BE2C (cell line): ENCODE data around the gene NOCT.
"Not testable (repeated sequence)": the region's sequence is repeated elsewhere in the genome, so short reads cannot be mapped to it uniquely, and the experiment has no call there.

Source experiments
- DNase-seq: peaks from one replicate; pipeline ENCODE4 v3.0.0-alpha.2; 2020
- H3K27me3 ChIP-seq: fragments of 250-450 bp; sonication (Bioruptor Pico); 2 replicates; pipeline ENCODE4 v1.5.1; 2020; ENCODE audit warnings: mild to moderate bottlenecking
- H3K36me3 ChIP-seq: fragments of 250-450 bp; sonication (Bioruptor Pico); 2 replicates; pipeline ENCODE4 v1.5.1; 2020; ENCODE audit warnings: mild to moderate bottlenecking
- H3K4me1 ChIP-seq: fragments of 250-450 bp; sonication (Bioruptor Pico); 2 replicates; pipeline ENCODE4 v1.5.1; 2020
- H3K4me3 ChIP-seq: 2 replicates; pipeline ENCODE4 v1.5.1; 2011; ENCODE audit warnings: low read depth, low read length
- H3K9me3 ChIP-seq: fragments of 250-450 bp; sonication (Bioruptor Pico); 2 replicates; pipeline ENCODE4 v1.5.1; 2020
- TF ChIP-seq, protein P1 (sequence below): IDR thresholded peaks from 2 replicates; pipeline ENCODE4 v1.5.1; 2012; ENCODE audit warnings: mild to moderate bottlenecking, low read depth, low read length

Gene NOCT

DNA sequence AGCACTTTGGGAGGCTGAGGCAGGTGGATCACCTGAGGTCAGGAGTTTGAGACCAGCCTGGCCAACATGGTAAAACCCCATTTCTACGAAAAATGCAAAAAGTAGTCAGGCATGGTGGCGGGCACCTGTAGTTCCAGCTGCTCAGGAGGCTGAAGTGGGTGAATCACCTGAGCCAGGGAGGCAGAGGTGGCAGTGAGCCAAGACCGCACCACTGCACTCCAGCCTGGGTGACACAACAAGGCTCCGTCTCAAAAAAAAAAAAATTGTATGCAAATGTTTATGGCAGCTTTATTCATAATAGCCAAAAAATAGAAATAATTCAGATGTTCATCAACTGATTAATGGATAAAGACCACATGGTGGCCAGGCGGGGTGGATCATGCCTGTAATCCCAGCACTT is 9.8 kb upstream of the NOCT start:
- TF ChIP-seq, protein P1, sequence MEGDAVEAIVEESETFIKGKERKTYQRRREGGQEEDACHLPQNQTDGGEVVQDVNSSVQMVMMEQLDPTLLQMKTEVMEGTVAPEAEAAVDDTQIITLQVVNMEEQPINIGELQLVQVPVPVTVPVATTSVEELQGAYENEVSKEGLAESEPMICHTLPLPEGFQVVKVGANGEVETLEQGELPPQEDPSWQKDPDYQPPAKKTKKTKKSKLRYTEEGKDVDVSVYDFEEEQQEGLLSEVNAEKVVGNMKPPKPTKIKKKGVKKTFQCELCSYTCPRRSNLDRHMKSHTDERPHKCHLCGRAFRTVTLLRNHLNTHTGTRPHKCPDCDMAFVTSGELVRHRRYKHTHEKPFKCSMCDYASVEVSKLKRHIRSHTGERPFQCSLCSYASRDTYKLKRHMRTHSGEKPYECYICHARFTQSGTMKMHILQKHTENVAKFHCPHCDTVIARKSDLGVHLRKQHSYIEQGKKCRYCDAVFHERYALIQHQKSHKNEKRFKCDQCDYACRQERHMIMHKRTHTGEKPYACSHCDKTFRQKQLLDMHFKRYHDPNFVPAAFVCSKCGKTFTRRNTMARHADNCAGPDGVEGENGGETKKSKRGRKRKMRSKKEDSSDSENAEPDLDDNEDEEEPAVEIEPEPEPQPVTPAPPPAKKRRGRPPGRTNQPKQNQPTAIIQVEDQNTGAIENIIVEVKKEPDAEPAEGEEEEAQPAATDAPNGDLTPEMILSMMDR, result no peak
- no peak for DNase-seq
- Histone ChIP-seq H3K36me3 (no peaks in the 10 kb centered on the region), H3K9me3 (no peaks in the 10 kb centered on the region), H3K27me3 (no peaks in the 10 kb centered on the region), H3K4me1 (no peaks in the 10 kb centered on the region), H3K4me3 (no peak overlapping the region)

DNA sequence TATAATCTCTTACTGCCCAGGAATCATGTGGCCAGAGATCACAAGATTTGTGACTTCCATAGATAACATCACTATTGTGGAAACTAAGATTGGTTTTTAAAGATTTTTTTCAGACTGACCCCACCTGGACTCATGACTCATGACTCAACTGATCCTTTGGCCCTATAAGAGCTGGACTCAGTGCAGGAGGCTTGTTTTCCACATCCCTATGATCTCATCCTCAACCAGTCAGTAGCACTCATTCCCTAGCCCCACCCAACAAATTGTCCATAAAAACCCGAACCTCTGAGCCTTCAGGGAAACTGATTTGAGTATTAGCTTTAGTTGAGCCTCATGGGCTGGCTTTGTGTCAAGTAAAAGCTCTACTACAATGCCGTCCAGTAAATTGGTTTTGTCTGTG is 7.9 kb upstream of the NOCT start:
- Histone ChIP-seq H3K4me3 (no peak overlapping the region), H3K36me3 (no peaks in the 10 kb centered on the region), H3K27me3 (no peaks in the 10 kb centered on the region), H3K9me3 (no peaks in the 10 kb centered on the region), H3K4me1 (no peaks in the 10 kb centered on the region)
- TF ChIP-seq, protein P1, result no peak
- no peak for DNase-seq

DNA sequence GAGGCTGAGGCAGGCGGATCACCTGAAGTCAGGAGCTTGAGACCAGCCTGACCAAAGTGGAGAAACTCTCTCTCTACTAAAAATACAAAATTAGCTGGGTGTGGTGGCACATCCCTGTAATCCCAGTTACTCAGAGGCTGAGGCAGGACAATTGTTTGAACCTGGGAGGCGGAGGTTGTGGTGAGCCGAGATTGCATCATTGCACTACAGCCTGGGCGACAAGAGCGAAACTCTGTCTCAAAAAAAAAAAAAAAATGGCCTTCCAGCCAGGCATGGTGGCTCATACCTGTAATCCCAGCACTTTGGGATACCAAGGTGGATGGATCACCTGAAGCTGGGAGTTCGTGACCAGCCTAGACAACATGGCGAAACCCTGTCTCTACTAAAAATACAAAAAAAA is 7.3 kb upstream of the NOCT start:
- H3K4me1 ChIP-seq, DNase-seq, H3K27me3 ChIP-seq, H3K9me3 ChIP-seq, H3K4me3 ChIP-seq, H3K36me3 ChIP-seq: not testable (repeated sequence)

DNA sequence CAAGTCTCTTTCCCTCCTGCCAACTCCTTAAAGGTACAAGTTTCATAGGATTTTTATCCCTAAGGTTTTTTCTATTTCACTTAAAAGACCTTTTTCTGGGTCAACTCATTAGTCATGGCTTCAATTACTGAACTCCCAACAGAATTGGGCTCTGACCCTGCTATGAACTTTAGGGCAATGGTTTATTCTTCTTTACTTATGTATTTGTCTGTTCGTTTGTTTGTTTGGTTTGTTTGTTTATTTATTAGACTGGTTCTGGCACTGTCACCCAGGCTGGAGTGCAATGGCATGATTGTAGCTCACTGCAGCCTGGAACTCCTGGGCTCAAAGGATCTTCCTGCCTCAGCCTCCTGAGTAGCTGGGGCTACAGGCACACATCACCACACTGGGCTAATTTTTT is 5.9 kb upstream of the NOCT start:
- Histone ChIP-seq H3K36me3 (no peaks in the 10 kb centered on the region), H3K27me3 (no peaks in the 10 kb centered on the region), H3K4me1 (peaks cover under 1% of the 10 kb centered on the region), H3K4me3 (no peak overlapping the region), H3K9me3 (no peaks in the 10 kb centered on the region)
- TF ChIP-seq, protein P1, result no peak
- no peak for DNase-seq

DNA sequence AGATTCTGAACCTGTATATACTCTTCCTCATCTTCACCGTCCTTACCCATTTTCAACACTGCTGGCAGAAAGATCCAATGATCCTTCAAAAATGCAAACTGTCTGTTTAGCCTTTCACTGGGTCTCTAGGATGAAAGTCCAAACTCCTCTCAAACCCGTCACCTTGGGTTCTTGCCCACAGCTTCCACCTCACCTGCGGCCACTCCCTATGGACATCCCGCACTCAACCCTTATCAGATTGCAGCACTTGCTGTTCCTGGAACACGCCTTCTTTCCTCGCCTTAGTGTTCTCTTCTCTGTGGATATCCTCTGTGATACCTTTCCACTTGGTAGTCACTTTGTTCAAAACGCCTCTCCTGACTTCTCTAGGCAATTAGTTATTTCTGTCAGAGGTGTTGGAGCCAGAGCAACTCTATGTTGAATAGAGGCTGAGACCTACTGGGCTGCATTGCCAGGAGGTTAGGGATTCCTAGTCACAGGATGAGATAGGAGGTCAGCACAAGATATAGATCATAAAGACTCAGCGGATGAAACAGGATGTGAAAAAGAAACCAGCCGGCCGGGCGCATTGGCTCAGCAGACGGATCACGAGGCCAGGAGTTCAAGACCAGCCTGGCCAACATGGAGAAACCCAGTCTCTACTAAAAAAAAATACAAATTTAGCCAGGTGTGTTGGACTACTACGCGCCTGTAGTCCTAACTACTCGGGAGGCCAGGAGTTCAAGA is 4.2 kb upstream of the NOCT start:
- TF ChIP-seq, protein P1, result no peak
- H3K4me3 ChIP-seq, result no peak overlapping the region
- no peaks in the 10 kb centered on the region for H3K9me3 ChIP-seq
- no peaks in the 10 kb centered on the region for H3K27me3 ChIP-seq
- H3K36me3 ChIP-seq, result no peaks in the 10 kb centered on the region
- peaks cover 4% of the 10 kb centered on the region for H3K4me1 ChIP-seq
- DNase-seq, result no peak

DNA sequence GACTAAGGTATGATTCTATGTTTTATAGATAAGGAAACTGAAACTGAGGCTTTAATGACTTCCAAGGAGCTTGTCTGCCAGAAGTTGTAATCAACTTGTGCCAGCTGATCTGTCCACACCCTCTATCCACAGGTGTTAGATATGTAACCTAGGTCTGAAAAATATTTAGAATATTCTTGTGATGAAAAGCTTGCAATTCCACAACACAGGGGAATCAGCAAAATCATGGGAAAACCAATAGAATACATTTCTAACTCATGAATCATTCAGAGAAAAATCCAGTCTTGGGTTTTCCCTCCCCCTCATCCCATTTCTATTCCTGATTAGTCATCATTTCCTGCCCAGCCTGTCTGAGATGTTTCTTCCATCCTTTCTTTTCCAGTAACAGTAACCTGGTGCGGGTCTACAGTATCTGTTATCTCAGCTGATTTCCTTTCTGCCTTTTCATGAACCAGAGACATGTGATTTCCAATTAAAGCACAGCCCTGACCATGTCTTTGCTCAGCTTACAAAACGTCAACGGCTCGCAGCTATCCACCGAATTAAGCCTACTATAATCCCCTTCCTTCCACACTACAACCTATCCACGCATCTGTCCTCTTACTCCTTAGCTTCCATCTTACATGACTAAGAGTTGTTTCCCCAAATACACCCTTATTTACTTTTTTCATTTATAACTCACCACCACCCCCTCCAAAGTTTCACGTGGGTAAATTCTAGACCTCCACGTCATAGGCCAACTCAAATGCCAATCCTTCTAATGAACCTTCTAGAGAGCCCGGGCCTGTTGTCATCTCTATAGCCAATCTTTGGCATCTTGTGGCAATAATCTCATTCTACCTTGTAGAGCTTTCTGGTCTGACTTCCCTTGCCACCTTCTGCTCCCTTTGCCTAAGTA is 961 bp upstream of the NOCT start:
- TF ChIP-seq, protein P1, result no peak
- H3K4me1 ChIP-seq, result peaks cover 4% of the 10 kb centered on the region
- H3K4me3 ChIP-seq, result peak overlapping the region; percentile 92
- H3K9me3 ChIP-seq, result no peaks in the 10 kb centered on the region
- peaks cover 2% of the 10 kb centered on the region; the same call in 1 of the 2 replicates for H3K36me3 ChIP-seq
- H3K27me3 ChIP-seq, result no peaks in the 10 kb centered on the region
- peak; percentile 27 for DNase-seq
